ENCODE measurements around the gene PSMD13.

Gene PSMD13

DNA sequence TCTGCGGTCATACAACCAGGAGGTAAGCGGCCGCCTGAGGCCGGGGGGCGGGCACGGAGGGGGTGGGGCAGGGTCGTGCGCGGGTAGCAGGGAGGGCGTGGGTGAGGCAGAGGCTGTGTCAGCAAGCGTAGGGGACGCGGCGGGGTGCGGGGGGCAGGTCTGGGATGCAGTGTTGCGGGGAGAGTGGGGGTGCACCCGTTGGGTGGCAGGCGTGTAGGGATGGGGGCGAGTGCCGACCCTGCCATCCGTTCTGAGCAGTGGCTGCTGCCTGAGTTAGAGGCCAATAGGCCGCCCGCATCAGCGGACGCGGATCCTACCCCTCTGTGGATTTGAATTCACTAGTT, 27.9 kb upstream of the PSMD13 start:
- Histone ChIP-seq H3K9ac (ENCODE audit: low read length) (peak overlapping the region; percentile 79), H2AFZ (ENCODE audit: low read length) (no peak overlapping the region), H4K20me1 (ENCODE audit: insufficient read depth, low read length) (no peaks in the 10 kb centered on the region), H3K27me3 (ENCODE audit: insufficient read depth, low read length) (no peaks in the 10 kb centered on the region), H3K4me3 (ENCODE audit: low read depth, low read length, poor library complexity, severe bottlenecking) (peak overlapping the region; percentile 70), H3K4me2 (ENCODE audit: low read length) (peak overlapping the region; percentile 68), H3K9me2 (ENCODE audit: low read depth, low read length) (no peaks in the 10 kb centered on the region), H3K4me1 (ENCODE audit: insufficient read depth, low read length, severe bottlenecking) (peaks cover 26% of the 10 kb centered on the region), H3F3A (ENCODE audit: insufficient read depth, low read length) (no peaks in the 10 kb centered on the region), H3K9me3 (ENCODE audit: low read length) (no peaks in the 10 kb centered on the region), H3K27ac (ENCODE audit: low read depth, low read length, poor library complexity, severe bottlenecking) (peak overlapping the region; percentile 27), H3K79me2 (ENCODE audit: insufficient read depth, low read length) (no peaks in the 10 kb centered on the region), H3K36me3 (ENCODE audit: insufficient read depth, low read length) (peaks cover 61% of the 10 kb centered on the region)
- TF ChIP-seq, protein P1, sequence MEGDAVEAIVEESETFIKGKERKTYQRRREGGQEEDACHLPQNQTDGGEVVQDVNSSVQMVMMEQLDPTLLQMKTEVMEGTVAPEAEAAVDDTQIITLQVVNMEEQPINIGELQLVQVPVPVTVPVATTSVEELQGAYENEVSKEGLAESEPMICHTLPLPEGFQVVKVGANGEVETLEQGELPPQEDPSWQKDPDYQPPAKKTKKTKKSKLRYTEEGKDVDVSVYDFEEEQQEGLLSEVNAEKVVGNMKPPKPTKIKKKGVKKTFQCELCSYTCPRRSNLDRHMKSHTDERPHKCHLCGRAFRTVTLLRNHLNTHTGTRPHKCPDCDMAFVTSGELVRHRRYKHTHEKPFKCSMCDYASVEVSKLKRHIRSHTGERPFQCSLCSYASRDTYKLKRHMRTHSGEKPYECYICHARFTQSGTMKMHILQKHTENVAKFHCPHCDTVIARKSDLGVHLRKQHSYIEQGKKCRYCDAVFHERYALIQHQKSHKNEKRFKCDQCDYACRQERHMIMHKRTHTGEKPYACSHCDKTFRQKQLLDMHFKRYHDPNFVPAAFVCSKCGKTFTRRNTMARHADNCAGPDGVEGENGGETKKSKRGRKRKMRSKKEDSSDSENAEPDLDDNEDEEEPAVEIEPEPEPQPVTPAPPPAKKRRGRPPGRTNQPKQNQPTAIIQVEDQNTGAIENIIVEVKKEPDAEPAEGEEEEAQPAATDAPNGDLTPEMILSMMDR (IDR thresholded peaks at IDR 0.05; ENCODE audit: low read length): no peak
- no peak for TF ChIP-seq EZH2 (IDR thresholded peaks at IDR 0.05; ENCODE audit: borderline replicate concordance, low read length)

DNA sequence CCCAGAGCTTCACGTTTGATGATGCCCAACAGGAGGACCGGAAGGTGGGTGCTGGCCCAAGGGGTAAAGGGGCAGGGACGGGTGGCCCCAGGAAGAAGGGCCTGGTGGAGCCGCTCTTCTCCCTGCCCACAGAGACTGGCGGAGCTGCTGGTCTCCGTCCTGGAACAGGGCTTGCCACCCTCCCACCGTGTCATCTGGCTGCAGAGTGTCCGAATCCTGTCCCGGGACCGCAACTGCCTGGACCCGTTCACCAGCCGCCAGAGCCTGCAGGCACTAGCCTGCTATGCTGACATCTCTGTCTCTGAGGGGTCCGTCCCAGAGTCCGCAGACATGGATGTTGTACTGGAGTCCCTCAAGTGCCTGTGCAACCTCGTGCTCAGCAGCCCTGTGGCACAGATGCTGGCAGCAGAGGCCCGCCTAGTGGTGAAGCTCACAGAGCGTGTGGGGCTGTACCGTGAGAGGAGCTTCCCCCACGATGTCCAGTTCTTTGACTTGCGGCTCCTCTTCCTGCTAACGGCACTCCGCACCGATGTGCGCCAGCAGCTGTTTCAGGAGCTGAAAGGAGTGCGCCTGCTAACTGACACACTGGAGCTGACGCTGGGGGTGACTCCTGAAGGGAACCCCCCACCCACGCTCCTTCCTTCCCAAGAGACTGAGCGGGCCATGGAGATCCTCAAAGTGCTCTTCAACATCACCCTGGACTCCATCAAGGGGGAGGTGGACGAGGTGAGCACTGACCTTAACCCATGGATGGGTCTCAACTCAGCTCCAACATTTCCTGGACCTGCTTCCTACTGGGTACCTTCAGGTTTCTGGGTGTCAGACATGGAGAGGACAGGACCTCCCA, 27.3 kb upstream of the PSMD13 start:
- H3K27me3 ChIP-seq (ENCODE audit: insufficient read depth, low read length): no peaks in the 10 kb centered on the region
- H3K79me2 ChIP-seq (ENCODE audit: insufficient read depth, low read length): no peaks in the 10 kb centered on the region
- peaks cover 26% of the 10 kb centered on the region for H3K4me1 ChIP-seq (ENCODE audit: insufficient read depth, low read length, severe bottlenecking)
- no peak overlapping the region for H2AFZ ChIP-seq (ENCODE audit: low read length)
- H3K9me2 ChIP-seq (ENCODE audit: low read depth, low read length): no peaks in the 10 kb centered on the region
- H3K9me3 ChIP-seq (ENCODE audit: low read length): no peaks in the 10 kb centered on the region
- H3K4me3 ChIP-seq (ENCODE audit: low read depth, low read length, poor library complexity, severe bottlenecking): peak overlapping the region; percentile 70
- H3K4me2 ChIP-seq (ENCODE audit: low read length): peak overlapping the region; percentile 68
- H3K9ac ChIP-seq (ENCODE audit: low read length): peak overlapping the region; percentile 79
- no peaks in the 10 kb centered on the region for H3F3A ChIP-seq (ENCODE audit: insufficient read depth, low read length)
- peak overlapping the region; percentile 27 for H3K27ac ChIP-seq (ENCODE audit: low read depth, low read length, poor library complexity, severe bottlenecking)
- peaks cover 61% of the 10 kb centered on the region for H3K36me3 ChIP-seq (ENCODE audit: insufficient read depth, low read length)
- H4K20me1 ChIP-seq (ENCODE audit: insufficient read depth, low read length): no peaks in the 10 kb centered on the region
- no peak for TF ChIP-seq EZH2 (IDR thresholded peaks at IDR 0.05; ENCODE audit: borderline replicate concordance, low read length)
- TF ChIP-seq, protein P1 (IDR thresholded peaks at IDR 0.05; ENCODE audit: low read length): no peak

DNA sequence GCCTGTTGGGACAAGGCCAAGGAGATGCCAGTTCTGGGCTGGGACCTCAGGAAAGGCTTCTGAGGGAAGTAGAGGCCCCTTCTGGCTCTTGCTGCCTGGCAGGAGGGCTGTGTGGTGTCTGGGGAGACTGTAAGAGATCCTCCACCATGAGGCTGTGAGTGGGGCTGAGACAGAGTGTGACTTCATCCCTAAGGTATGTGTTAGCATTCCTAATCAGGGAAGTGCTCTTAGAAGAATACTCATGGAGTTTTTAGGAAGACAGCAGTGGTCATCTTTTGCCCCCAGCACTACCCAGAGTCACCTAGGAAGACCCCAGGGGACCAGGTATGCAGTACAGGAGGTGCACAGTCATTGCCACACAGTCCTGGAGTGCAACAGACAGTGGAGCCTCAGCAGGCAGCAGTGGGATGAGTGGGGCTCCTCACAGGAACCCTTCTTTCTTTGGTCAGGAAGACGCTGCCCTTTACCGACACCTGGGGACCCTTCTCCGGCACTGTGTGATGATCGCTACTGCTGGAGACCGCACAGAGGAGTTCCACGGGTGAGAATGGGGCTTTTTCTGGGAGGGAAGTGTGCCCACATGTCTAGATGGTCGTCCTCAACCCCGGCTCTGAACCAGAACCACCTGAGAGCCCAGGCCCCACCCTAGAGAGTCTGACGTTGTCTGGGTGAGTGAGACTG, 26.5 kb upstream of the PSMD13 start:
- H3K4me3 ChIP-seq (ENCODE audit: low read depth, low read length, poor library complexity, severe bottlenecking): peak overlapping the region; percentile 70
- H3F3A ChIP-seq (ENCODE audit: insufficient read depth, low read length): no peaks in the 10 kb centered on the region
- peaks cover 61% of the 10 kb centered on the region for H3K36me3 ChIP-seq (ENCODE audit: insufficient read depth, low read length)
- H3K9me2 ChIP-seq (ENCODE audit: low read depth, low read length): no peaks in the 10 kb centered on the region
- peaks cover 26% of the 10 kb centered on the region for H3K4me1 ChIP-seq (ENCODE audit: insufficient read depth, low read length, severe bottlenecking)
- H3K27ac ChIP-seq (ENCODE audit: low read depth, low read length, poor library complexity, severe bottlenecking): no peak overlapping the region
- TF ChIP-seq EZH2 (IDR thresholded peaks at IDR 0.05; ENCODE audit: borderline replicate concordance, low read length): no peak
- TF ChIP-seq, protein P1 (IDR thresholded peaks at IDR 0.05; ENCODE audit: low read length): no peak
- peak overlapping the region; percentile 68 for H3K4me2 ChIP-seq (ENCODE audit: low read length)
- no peak overlapping the region for H2AFZ ChIP-seq (ENCODE audit: low read length)
- no peaks in the 10 kb centered on the region for H3K27me3 ChIP-seq (ENCODE audit: insufficient read depth, low read length)
- H4K20me1 ChIP-seq (ENCODE audit: insufficient read depth, low read length): no peaks in the 10 kb centered on the region
- H3K9ac ChIP-seq (ENCODE audit: low read length): peak overlapping the region; percentile 79; the same call in 1 of the 2 replicates
- H3K9me3 ChIP-seq (ENCODE audit: low read length): no peaks in the 10 kb centered on the region
- no peaks in the 10 kb centered on the region for H3K79me2 ChIP-seq (ENCODE audit: insufficient read depth, low read length)

Data from OCI-LY1 (cell line).